ENCODE results near the gene DNMBP. TPM values are rescaled to one million over a fixed set of nuclear protein-coding genes. Genes with fewer than 3 reads are reported as not detected.
"Not testable (repeated sequence)": the region's sequence is repeated elsewhere in the genome, so short reads cannot be mapped to it uniquely, and the experiment has no call there.

Gene DNMBP
- total and polyA plus RNA-seq, 2 experiments from 2014 or later, result 13.6 to 22.9 TPM

DNA sequence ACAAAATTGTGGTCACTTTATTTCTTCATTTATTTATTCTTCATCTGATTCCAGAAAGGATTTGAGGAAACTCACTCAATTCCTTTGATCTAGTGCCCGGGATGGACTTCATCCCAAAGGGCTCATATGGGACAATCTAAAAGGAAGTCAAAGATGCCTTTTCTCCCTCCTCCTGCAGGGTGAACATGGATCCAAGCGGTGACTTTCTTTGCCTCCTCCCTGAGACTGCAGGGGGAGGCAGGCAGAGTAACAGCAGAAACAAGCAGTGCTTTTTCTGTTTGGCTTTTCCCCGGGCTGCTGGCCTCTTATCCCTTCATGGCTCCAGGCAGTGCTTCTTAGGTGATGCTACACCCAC is 10.0 kb upstream of the DNMBP start:
- Histone ChIP-seq H3K27me3 (no peaks in the 10 kb centered on the region), H3K36me3 (no peaks in the 10 kb centered on the region), H3K9me3 (ENCODE audit: low read depth) (no peaks in the 10 kb centered on the region), H3K4me1 (ENCODE audit: low read depth) (no peaks in the 10 kb centered on the region), H3K27ac (no peak overlapping the region), H3K4me3 (no peak overlapping the region)
- DNase-seq (ENCODE audit: low read depth in 1 of 2, low spot score in 1 of 2), result no peak
- TF ChIP-seq, protein P1, sequence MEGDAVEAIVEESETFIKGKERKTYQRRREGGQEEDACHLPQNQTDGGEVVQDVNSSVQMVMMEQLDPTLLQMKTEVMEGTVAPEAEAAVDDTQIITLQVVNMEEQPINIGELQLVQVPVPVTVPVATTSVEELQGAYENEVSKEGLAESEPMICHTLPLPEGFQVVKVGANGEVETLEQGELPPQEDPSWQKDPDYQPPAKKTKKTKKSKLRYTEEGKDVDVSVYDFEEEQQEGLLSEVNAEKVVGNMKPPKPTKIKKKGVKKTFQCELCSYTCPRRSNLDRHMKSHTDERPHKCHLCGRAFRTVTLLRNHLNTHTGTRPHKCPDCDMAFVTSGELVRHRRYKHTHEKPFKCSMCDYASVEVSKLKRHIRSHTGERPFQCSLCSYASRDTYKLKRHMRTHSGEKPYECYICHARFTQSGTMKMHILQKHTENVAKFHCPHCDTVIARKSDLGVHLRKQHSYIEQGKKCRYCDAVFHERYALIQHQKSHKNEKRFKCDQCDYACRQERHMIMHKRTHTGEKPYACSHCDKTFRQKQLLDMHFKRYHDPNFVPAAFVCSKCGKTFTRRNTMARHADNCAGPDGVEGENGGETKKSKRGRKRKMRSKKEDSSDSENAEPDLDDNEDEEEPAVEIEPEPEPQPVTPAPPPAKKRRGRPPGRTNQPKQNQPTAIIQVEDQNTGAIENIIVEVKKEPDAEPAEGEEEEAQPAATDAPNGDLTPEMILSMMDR (IDR thresholded peaks at IDR 0.05; ENCODE audit: low read depth, low read length), result no peak

GRCh38 chr10:100014071-100014762 is 4.5 kb upstream of the DNMBP start:
- TF ChIP-seq, protein P1 (IDR thresholded peaks at IDR 0.05; ENCODE audit: low read depth, low read length), result no peak

GRCh38 chr10:100013621-100014020 is 3.9 kb upstream of the DNMBP start:
- Histone ChIP-seq H3K36me3 (no peaks in the 10 kb centered on the region), H3K4me3 (no peak overlapping the region), H3K9me3 (ENCODE audit: low read depth) (no peaks in the 10 kb centered on the region), H3K27me3 (no peaks in the 10 kb centered on the region), H3K4me1 (ENCODE audit: low read depth) (no peaks in the 10 kb centered on the region), H3K27ac (no peak overlapping the region)
- DNase-seq (ENCODE audit: low read depth in 1 of 2, low spot score in 1 of 2), result no peak
- TF ChIP-seq, protein P1 (IDR thresholded peaks at IDR 0.05; ENCODE audit: low read depth, low read length), result no peak

More at GRCh38 chr10:100014071-100014762, 4.5 kb upstream of the DNMBP start:
- no peak for DNase-seq (ENCODE audit: low read depth in 1 of 2, low spot score in 1 of 2)
- no peaks in the 10 kb centered on the region for H3K36me3 ChIP-seq
- no peak overlapping the region for H3K4me3 ChIP-seq
- H3K27ac ChIP-seq, result no peak overlapping the region
- H3K9me3 ChIP-seq (ENCODE audit: low read depth), result no peaks in the 10 kb centered on the region
- H3K4me1 ChIP-seq (ENCODE audit: low read depth), result no peaks in the 10 kb centered on the region
- no peaks in the 10 kb centered on the region for H3K27me3 ChIP-seq

DNA sequence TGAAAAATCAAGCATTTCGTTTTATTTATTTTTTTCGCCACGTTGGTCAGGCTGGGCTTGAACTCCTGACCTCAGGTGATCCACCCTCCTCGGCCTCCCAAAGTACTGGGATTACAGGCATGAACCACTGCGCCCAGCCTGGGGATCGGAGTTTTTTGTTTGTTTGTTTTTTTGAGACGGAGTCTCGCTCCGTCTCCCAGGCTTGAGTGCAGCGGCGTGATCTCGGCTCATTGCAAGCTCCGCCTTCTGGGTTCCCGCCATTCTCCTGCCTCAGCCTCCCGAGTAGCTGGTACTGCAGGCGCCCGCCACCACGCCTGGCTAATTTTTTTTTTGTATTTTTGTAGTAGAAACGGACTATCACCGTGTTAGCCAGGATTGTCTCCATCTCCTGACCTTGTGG is 2.2 kb upstream of the DNMBP start:
- H3K36me3 ChIP-seq; H3K4me1 ChIP-seq (ENCODE audit: low read depth); H3K4me3 ChIP-seq; DNase-seq (ENCODE audit: low read depth in 1 of 2, low spot score in 1 of 2); H3K9me3 ChIP-seq (ENCODE audit: low read depth); H3K27ac ChIP-seq; H3K27me3 ChIP-seq: not testable (repeated sequence)

DNA sequence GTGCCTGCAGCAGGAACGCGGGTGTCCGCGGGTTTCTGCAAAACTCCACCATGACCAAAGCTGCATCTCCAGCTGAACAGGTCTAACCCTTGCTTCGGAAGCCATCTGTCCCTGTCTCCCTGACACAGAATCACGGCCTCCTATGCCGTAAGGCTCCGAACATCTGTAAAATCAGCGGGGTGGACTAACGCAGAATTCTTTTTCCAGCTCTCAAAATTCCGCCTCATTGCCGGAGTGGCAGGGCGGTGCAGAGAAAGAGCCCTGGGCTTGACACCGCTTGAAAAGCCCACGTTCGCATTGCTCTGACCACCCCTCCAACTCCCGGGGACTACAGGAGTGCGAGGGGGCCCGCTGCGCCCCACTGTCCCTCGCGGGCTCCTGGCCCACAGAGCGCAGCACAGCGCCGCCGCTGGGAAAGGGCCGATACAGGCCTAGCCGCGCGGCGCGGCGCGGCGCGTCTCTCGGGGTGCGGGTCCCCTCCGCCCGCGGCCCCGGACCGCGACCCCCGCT is 409 bp downstream of the DNMBP start:
- H3K27me3 ChIP-seq, result no peaks in the 10 kb centered on the region
- no peaks in the 10 kb centered on the region for H3K36me3 ChIP-seq
- peak overlapping the region; percentile 75 for H3K4me3 ChIP-seq
- TF ChIP-seq, protein P1 (IDR thresholded peaks at IDR 0.05; ENCODE audit: low read depth, low read length), result peak; percentile 55
- H3K27ac ChIP-seq, result peak overlapping the region; percentile 57
- no peak for DNase-seq (ENCODE audit: low read depth in 1 of 2, low spot score in 1 of 2)
- H3K4me1 ChIP-seq (ENCODE audit: low read depth), result peaks cover 7% of the 10 kb centered on the region
- no peaks in the 10 kb centered on the region for H3K9me3 ChIP-seq (ENCODE audit: low read depth)

- no peak for DNase-seq (ENCODE audit: low read depth in 1 of 2, low spot score in 1 of 2)
- peak overlapping the region; percentile 75 for H3K4me3 ChIP-seq
- no peak overlapping the region for H3K27ac ChIP-seq
- H3K4me1 ChIP-seq (ENCODE audit: low read depth), result peaks cover 7% of the 10 kb centered on the region
- H3K27me3 ChIP-seq, result no peaks in the 10 kb centered on the region
- H3K9me3 ChIP-seq (ENCODE audit: low read depth), result no peaks in the 10 kb centered on the region
- TF ChIP-seq, protein P1 (IDR thresholded peaks at IDR 0.05; ENCODE audit: low read depth, low read length), result no peak
- no peaks in the 10 kb centered on the region for H3K36me3 ChIP-seq
Measured at GRCh38 chr10:100008708-100009282, 952 bp downstream of the DNMBP start.

Data from cardiac muscle cell (in vitro differentiated cells and primary cell).